Activated T-cell treated with anti-CD3 and anti-CD28 coated beads, Interleukin-2, amount 50 U/mL, for 72 hours (primary cell): ENCODE measurements around the gene CFAP97D2. TPM values are rescaled to one million over a fixed set of nuclear protein-coding genes. Genes with fewer than 3 reads are reported as not detected.
"Not testable (repeated sequence)": the region's sequence is repeated elsewhere in the genome, so short reads cannot be mapped to it uniquely, and the experiment has no call there.

Experiments used
- ATAC-seq, 2 donors: fragments of 150-1000 bp; cut with Tn5 transposase; replicated peaks in 1 of 2; 2 replicates each; pipeline ENCODE4 v1.10.0; 2021; ENCODE audit warnings: moderate library complexity in 2 of 2, mild to moderate bottlenecking in 1 of 2
- DNase-seq, 2 donors: peaks; one replicate each; pipeline ENCODE4 v3.0.0; 2021 to 2022; ENCODE audit warnings: mixed read lengths in 1 of 2
- H3K27ac Mint-ChIP-seq: one replicate; pipeline ENCODE4 v1.8.0; 2022; ENCODE audit warnings: mild to moderate bottlenecking, moderate library complexity, mixed read lengths
- H3K27me3 Mint-ChIP-seq: one replicate; pipeline ENCODE4 v1.8.0; 2022; ENCODE audit warnings: low read depth, mixed read lengths
- H3K36me3 Mint-ChIP-seq, 2 donors: one replicate each; pipeline ENCODE4 v1.8.0; 2022; ENCODE audit warnings: mixed read lengths in 2 of 2, mild to moderate bottlenecking in 1 of 2; ENCODE audit not compliant: insufficient read depth in 2 of 2
- H3K4me1 Mint-ChIP-seq: one replicate; pipeline ENCODE4 v1.8.0; 2022; ENCODE audit warnings: low read depth, mixed read lengths
- H3K4me3 Mint-ChIP-seq, 2 donors: one replicate each; pipeline ENCODE4 v1.8.0; 2022; ENCODE audit warnings: mild to moderate bottlenecking in 2 of 2, mixed read lengths in 2 of 2, moderate library complexity in 2 of 2
- H3K9me3 Mint-ChIP-seq, 2 donors: one replicate each; pipeline ENCODE4 v1.8.0; 2022; ENCODE audit warnings: mixed read lengths in 2 of 2
- total RNA-seq, 2 donors: library from RNA; stranded (reverse); gene quantifications; one replicate each; pipeline ENCODE4 v1.2.3, GENCODE V29; 2022

CFAP97D2 gene
- total RNA-seq, 2 donors from 2014 or later = 0.36 to 1.1 TPM

GRCh38 chr13:114155926-114156883 is 22.9 kb upstream of the CFAP97D2 start:
- H3K36me3 Mint-ChIP-seq = peaks cover 0 to 4% of the 10 kb centered on the region in 2 donors
- peaks cover 5% of the 10 kb centered on the region in 2 donors for H3K9me3 Mint-ChIP-seq
- no peak for ATAC-seq
- H3K27me3 Mint-ChIP-seq = no peaks in the 10 kb centered on the region
- H3K4me3 Mint-ChIP-seq = peak overlapping the region; percentile 70 to 72
- H3K4me1 Mint-ChIP-seq = peaks cover 63% of the 10 kb centered on the region
- no peak for DNase-seq
- peak overlapping the region; percentile 76 for H3K27ac Mint-ChIP-seq

DNA sequence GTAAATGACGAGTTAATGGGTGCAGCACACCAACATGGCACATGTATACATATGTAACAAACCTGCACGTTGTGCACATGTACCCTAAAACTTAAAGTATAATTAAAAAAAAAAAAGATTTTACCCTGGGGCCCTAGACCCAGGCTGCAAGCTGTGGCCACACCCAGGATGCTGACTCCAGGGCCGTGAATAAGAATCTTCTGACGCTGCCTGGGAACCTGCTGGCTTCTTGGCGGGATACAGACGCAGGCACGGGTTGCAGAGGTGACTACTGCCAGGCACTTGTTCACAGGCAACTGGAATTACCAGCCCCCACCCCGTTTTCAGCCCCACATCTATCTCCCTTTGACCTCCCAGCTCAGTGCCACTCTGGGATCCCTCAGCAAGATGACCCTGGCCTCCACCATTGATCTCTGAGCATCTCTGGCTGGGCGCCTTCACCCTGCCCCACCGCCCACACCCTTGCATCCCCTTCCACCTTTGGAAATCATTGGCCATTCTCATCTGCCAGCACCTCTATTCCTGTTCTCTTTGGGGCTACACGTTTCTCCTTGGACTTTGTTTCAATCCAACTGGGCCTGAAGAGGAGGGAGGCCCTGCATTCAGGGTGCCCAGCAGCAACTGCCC is 21.1 kb upstream of the CFAP97D2 start:
- DNase-seq (no peak), ATAC-seq (peak in 1 of 2 donors; percentile 32)
- H3K27ac Mint-ChIP-seq = no peak overlapping the region
- H3K4me1 Mint-ChIP-seq = peaks cover 66% of the 10 kb centered on the region
- H3K4me3 Mint-ChIP-seq = no peak overlapping the region
- H3K36me3 Mint-ChIP-seq = peaks cover 1 to 4% of the 10 kb centered on the region in 2 donors
- no peaks in the 10 kb centered on the region for H3K27me3 Mint-ChIP-seq
- H3K9me3 Mint-ChIP-seq = peaks cover 5% of the 10 kb centered on the region in 2 donors

GRCh38 chr13:114158869-114159666 is 20.0 kb upstream of the CFAP97D2 start:
- H3K27me3 Mint-ChIP-seq, H3K36me3 Mint-ChIP-seq, H3K4me3 Mint-ChIP-seq, DNase-seq, H3K9me3 Mint-ChIP-seq, H3K27ac Mint-ChIP-seq, ATAC-seq: not testable (repeated sequence)
- H3K4me1 Mint-ChIP-seq = peaks cover 57% of the 10 kb centered on the region

- no peak overlapping the region for H3K27ac Mint-ChIP-seq
- peaks cover 59% of the 10 kb centered on the region for H3K4me1 Mint-ChIP-seq
- peak overlapping the region; percentile 75 to 77 for H3K4me3 Mint-ChIP-seq
- H3K36me3 Mint-ChIP-seq = peaks cover 0 to 1% of the 10 kb centered on the region in 2 donors
- DNase-seq (no peak), ATAC-seq (peak in 1 of 2 donors; percentile 50)
- H3K9me3 Mint-ChIP-seq = no peaks in the 10 kb centered on the region
- H3K27me3 Mint-ChIP-seq = no peaks in the 10 kb centered on the region
These were observed 18.0 kb upstream of the CFAP97D2 start for GRCh38 chr13:114161028-114161556.

DNA sequence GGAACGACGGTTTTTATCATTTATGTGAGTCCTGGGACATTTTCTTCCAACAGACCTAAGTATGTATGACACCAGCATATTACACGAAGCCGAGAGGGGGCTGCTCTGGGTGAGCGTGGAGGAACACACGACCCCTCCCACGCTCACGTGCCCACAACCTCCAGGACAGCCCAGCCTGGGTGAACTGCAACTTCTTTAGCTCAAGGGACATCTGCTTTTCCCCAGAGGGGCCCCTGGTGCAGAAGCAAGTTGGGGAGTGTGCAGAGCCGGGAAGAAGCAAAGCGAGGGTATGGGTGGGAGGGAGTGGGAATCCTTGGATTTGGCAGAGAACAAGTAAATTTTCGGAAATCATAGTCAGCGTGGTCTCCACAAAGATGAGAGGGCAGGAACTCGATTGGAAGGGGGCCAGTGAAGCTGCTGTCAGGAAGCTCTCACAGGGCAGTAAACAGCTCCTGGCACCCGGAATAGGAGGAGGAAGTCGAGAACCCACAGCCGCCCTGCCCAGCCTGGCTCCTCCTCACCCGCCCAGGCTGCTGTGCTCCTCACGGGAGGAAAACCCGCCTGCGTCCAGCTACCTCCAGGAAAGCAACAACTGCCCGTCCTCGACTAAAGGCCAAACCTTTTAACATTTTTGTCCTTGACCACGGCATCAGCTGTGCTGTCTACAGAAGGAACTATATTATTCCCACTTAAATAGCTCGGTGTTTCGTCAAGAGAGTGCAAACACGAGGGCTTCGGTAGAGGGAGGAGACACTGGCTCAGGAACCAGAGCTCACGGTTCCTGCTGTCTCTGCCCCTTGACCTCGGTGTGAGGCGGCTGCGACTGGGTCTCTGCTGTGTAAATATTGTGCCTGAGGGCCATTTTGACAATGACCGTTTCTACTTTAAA is 17.2 kb upstream of the CFAP97D2 start:
- peaks cover 0 to 1% of the 10 kb centered on the region in 2 donors for H3K36me3 Mint-ChIP-seq
- peaks cover 57% of the 10 kb centered on the region for H3K4me1 Mint-ChIP-seq
- H3K27ac Mint-ChIP-seq = peak overlapping the region; percentile 81
- H3K9me3 Mint-ChIP-seq = no peaks in the 10 kb centered on the region
- no peaks in the 10 kb centered on the region for H3K27me3 Mint-ChIP-seq
- DNase-seq = no peak
- peak overlapping the region; percentile 75 to 77 for H3K4me3 Mint-ChIP-seq
- ATAC-seq = peak; percentile 53 to 64

- DNase-seq = no peak
- Mint-ChIP-seq H3K9me3 (no peaks in the 10 kb centered on the region), H3K4me1 (peaks cover 57% of the 10 kb centered on the region), H3K27ac (peak overlapping the region; percentile 70), H3K27me3 (no peaks in the 10 kb centered on the region), H3K4me3 (peak overlapping the region; percentile 75 to 77), H3K36me3 (peaks cover 0 to 1% of the 10 kb centered on the region in 2 donors)
- no peak for ATAC-seq
These were observed 16.5 kb upstream of the CFAP97D2 start for GRCh38 chr13:114162533-114162922.

DNA sequence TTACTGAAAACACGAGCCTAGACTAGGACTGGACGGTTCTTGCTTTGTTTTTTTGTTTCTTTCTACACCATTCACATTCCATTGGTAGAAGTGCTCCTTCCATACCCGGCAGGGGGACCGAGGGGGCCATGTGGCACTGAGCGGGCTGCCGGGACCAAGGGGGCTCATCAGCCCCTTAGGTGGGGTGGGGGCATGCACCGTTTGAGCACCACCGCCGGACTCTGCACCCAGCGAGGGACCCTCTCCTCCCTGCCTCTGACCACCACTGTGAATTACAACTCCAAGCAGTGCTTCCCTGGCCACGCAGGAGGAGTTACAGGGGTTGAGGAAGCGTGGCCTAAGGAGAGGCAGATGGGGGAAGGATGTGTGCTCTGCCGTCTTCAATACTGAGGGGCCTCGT is 15.0 kb upstream of the CFAP97D2 start:
- Mint-ChIP-seq H3K27me3 (no peaks in the 10 kb centered on the region), H3K27ac (no peak overlapping the region), H3K36me3 (peaks cover 0 to 1% of the 10 kb centered on the region in 2 donors), H3K4me1 (peaks cover 52% of the 10 kb centered on the region), H3K4me3 (no peak overlapping the region), H3K9me3 (no peaks in the 10 kb centered on the region)
- DNase-seq = no peak
- no peak for ATAC-seq

GRCh38 chr13:114164681-114165429 is 14.2 kb upstream of the CFAP97D2 start:
- ATAC-seq (no peak), DNase-seq (no peak)
- H3K4me1 Mint-ChIP-seq = peaks cover 49% of the 10 kb centered on the region
- H3K27me3 Mint-ChIP-seq = no peaks in the 10 kb centered on the region
- no peak overlapping the region for H3K27ac Mint-ChIP-seq
- no peak overlapping the region for H3K4me3 Mint-ChIP-seq
- peaks cover 0 to 1% of the 10 kb centered on the region in 2 donors for H3K36me3 Mint-ChIP-seq
- H3K9me3 Mint-ChIP-seq = no peaks in the 10 kb centered on the region

- H3K9me3 Mint-ChIP-seq = peaks cover 0 to 2% of the 10 kb centered on the region in 2 donors
- peak; percentile 41 to 48 for ATAC-seq
- H3K4me1 Mint-ChIP-seq = peaks cover 34% of the 10 kb centered on the region
These were observed 12.5 kb upstream of the CFAP97D2 start for GRCh38 chr13:114166381-114167131.

GRCh38 chr13:114167426-114167825 is 11.6 kb upstream of the CFAP97D2 start:
- Mint-ChIP-seq H3K4me1 (peaks cover 26% of the 10 kb centered on the region), H3K27ac (no peak overlapping the region), H3K9me3 (peaks cover 0 to 4% of the 10 kb centered on the region in 2 donors), H3K36me3 (peaks cover 0 to 3% of the 10 kb centered on the region in 2 donors), H3K4me3 (peak overlapping the region in 1 of 2 donors; percentile 4), H3K27me3 (no peaks in the 10 kb centered on the region)
- DNase-seq (no peak), ATAC-seq (peak in 1 of 2 donors; percentile 47)

More at GRCh38 chr13:114166381-114167131, 12.5 kb upstream of the CFAP97D2 start:
- DNase-seq = no peak
- Mint-ChIP-seq H3K27ac (no peak overlapping the region), H3K36me3 (peaks cover 0 to under 1% of the 10 kb centered on the region in 2 donors), H3K27me3 (no peaks in the 10 kb centered on the region), H3K4me3 (peak overlapping the region in 1 of 2 donors; percentile 10)

GRCh38 chr13:114167885-114168284 is 11.2 kb upstream of the CFAP97D2 start:
- no peaks in the 10 kb centered on the region for H3K27me3 Mint-ChIP-seq
- peaks cover 21% of the 10 kb centered on the region for H3K4me1 Mint-ChIP-seq
- peaks cover 0 to 6% of the 10 kb centered on the region in 2 donors for H3K36me3 Mint-ChIP-seq
- no peak for DNase-seq
- peaks cover 0 to 5% of the 10 kb centered on the region in 2 donors for H3K9me3 Mint-ChIP-seq
- ATAC-seq = no peak
- H3K4me3 Mint-ChIP-seq = no peak overlapping the region
- no peak overlapping the region for H3K27ac Mint-ChIP-seq
